Retinal pigment epithelial cell (primary cell): ENCODE data around the gene NXNL1.
"Not testable (repeated sequence)": the region's sequence is repeated elsewhere in the genome, so short reads cannot be mapped to it uniquely, and the experiment has no call there.

Source experiments
- DNase-seq: peaks from one replicate; pipeline ENCODE4 v3.0.0-alpha.2; 2010; ENCODE audit warnings: low read depth
- H3K4me3 ChIP-seq: 2 replicates; pipeline ENCODE4 v1.5.1; 2011; ENCODE audit warnings: mild to moderate bottlenecking, low read length, control low read depth, moderate library complexity
- CTCF ChIP-seq: conservative IDR thresholded peaks from 2 replicates; pipeline ENCODE4 v1.5.1; 2011; ENCODE audit warnings: low read depth, low read length, control low read depth, inconsistent platforms

Gene NXNL1

GRCh38 chr19:17460372-17461230 lies at the start of gene NXNL1:
Gene NXNL1, minus strand, starts transcription at chr19:17460926. Its CDS starts 57 bp downstream, at chr19:17460869.
- H3K4me3 ChIP-seq, result no peak within 1 kb of the TSS
- no peak for TF ChIP-seq CTCF
- no peak for DNase-seq

GRCh38 chr19:17508558-17508933 lies 47.8 kb upstream of the NXNL1 start:
- H3K4me3 ChIP-seq, DNase-seq: not testable (repeated sequence)

- no peak for DNase-seq
- H3K4me3 ChIP-seq, result no peak overlapping the region
- no peak for TF ChIP-seq CTCF
Measured at GRCh38 chr19:17506745-17507144, 46.0 kb upstream of the NXNL1 start.

GRCh38 chr19:17505223-17505622 lies 44.5 kb upstream of the NXNL1 start:
- TF ChIP-seq CTCF, result no peak
- no peak overlapping the region for H3K4me3 ChIP-seq
- DNase-seq, result no peak

- DNase-seq, result no peak
- no peak for TF ChIP-seq CTCF
- H3K4me3 ChIP-seq, result no peak overlapping the region
Measured at GRCh38 chr19:17504456-17504855, 43.7 kb upstream of the NXNL1 start.

- no peak for TF ChIP-seq CTCF
- DNase-seq, result no peak
- H3K4me3 ChIP-seq, result no peak overlapping the region
Measured at GRCh38 chr19:17504030-17504429, 43.3 kb upstream of the NXNL1 start.

GRCh38 chr19:17503240-17503639 lies 42.5 kb upstream of the NXNL1 start:
- no peak overlapping the region for H3K4me3 ChIP-seq
- no peak for DNase-seq
- no peak for TF ChIP-seq CTCF
